HS-27A (cell line): ENCODE measurements around the gene PPM1L.

Source experiments
- DNase-seq: peaks from one replicate; pipeline ENCODE4 v3.0.0-alpha.2; 2012; ENCODE audit warnings: low read depth, missing footprints

The PPM1L gene

DNA sequence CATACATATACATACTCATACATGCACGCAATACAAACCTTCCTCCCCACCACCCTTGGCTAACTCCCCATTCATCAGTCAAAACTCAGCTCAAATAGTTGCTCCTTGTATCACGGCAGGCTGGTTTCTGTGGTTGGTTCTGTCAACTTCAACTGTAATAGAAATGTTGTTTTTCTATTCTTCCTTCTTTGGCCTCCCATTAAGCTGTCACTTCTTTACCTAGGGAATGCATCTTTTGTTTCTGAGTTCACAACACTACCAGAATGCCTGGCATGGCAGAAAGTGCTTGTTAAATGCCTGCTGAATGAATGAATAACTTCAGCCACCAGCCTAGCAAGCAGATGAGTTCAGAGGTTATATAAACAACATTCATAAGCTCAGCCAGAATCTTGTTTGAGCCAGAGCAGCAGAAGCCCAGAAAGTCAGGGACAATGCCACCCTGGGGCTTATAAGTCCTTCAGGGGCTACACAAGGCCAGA, 286.0 kb downstream of the PPM1L start:
- DNase-seq: no peak

GRCh38 chr3:161043336-161044035, 287.5 kb downstream of the PPM1L start:
- no peak for DNase-seq

- no peak for DNase-seq
These were observed 293.7 kb downstream of the PPM1L start for GRCh38 chr3:161049683-161050248.

GRCh38 chr3:161050935-161051334, 294.9 kb downstream of the PPM1L start:
- DNase-seq: no peak

DNA sequence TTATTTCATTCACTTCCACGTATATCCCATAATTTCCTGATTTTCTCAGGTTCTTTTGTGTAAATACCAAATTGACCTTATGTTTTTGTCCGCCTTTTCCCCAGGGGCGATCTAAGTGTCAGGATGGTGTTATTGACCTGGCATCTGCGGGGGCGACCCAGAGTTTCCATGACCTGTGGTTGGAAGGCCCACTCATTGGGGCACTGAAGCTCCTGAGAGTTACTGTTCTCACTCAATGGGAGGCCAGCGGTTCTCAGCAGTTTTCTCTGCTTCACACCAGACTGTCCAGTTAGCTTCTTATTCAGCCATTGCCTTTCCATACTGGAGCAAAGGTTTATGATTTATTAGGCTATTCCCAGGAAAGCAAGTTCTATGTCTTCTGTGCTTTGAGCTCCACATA, 295.8 kb downstream of the PPM1L start:
- DNase-seq: no peak

GRCh38 chr3:161054860-161055604, 299.0 kb downstream of the PPM1L start:
- DNase-seq: no peak

DNA sequence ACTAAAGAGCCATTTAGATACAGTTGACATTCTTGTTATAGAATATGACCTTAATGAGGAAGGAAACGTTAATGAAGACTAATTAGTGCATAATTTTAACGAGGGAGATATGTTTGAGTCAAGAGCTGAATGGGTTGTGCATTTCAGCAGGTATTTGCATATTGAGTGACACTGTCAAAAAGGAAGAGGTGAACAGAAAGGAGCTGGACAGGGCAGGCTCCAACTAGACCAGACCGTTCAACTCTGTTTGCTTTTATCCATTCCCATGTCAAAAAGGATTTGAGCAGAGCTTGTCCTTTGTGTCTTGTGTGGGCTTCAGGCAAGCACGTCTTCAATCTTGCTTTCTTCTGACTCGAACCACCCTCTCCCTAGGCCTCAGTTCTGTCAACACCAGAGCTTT, 308.4 kb downstream of the PPM1L start:
- no peak for DNase-seq

GRCh38 chr3:161066930-161067329, 310.9 kb downstream of the PPM1L start:
- DNase-seq: no peak

- DNase-seq: no peak
These were observed 311.3 kb downstream of the PPM1L start for GRCh38 chr3:161067335-161067734.

DNA sequence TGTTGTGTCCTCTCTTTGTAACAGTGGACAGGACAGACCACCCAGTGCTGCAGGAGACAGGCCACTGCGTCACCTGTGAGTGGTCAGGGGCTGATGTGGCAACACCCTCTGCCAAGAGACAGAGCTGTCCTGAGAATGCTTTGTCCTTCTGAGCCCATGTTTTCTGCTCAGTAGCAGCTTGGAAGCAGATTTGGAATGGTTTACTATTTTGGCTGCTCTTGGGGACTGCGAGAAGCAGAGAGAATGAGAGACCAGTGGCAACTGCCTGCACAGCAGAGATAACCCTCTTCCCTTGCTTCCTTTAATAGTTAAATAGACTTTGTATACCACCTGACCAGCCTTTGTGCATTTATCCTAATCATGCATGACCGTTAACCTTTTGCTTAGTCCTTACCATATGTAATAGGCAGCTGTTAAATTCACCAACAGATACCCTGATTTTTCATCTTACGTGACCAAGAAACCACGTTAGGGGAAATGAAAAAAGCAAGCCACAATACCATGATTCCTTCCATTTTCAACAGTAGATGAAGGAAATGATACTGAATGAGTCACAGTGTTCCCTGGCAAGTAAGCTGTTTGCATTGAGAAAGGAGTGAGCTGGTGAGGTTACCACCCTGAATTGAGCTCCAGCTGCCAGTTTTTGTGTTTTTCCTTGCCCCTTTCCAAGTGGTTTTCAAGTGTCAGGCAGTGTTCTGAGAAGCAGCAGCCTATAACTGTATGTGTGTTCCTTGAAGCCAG, 313.6 kb downstream of the PPM1L start:
- DNase-seq: peak; percentile 15

- no peak for DNase-seq
These were observed 314.4 kb downstream of the PPM1L start for GRCh38 chr3:161070252-161070930.

- no peak for DNase-seq
These were observed 315.1 kb downstream of the PPM1L start for GRCh38 chr3:161070980-161071663.

DNA sequence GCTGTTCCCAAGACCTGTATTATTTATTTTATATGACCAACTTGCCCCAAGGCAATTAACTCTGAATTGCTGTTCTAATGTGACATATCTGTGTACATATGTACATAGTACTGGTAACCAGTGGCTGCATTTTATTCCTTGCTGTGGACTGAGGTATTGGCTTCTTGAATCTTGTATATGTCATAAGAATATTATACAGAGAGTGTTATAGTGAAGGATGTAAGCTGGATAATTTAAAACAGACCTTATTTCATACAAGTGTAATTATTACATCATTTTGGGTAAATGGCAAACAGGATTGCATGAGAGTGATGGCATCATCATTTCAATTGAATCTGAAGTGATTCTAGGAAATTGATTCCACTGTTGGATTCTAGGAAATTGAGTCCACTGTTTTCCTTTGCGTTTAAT, 316.2 kb downstream of the PPM1L start:
- no peak for DNase-seq

DNA sequence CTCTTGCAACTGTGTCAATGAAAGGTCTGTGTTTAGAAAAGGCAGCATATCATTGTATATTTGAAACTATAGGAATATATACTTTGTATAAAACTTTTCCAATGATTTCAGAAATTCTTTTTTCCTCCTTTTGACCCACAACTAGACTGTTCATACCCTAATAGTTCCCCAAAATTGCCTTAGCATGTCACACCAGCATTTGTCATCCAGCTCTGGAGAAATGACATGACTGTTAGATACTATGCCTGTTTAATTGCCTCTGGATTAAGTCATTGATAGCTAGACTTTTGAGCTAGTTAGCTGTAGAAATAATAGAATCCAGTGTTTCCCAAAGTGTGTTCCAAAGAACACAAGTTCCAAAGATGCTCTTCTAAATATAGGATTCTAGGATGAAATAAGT, 316.7 kb downstream of the PPM1L start:
- DNase-seq: no peak

DNA sequence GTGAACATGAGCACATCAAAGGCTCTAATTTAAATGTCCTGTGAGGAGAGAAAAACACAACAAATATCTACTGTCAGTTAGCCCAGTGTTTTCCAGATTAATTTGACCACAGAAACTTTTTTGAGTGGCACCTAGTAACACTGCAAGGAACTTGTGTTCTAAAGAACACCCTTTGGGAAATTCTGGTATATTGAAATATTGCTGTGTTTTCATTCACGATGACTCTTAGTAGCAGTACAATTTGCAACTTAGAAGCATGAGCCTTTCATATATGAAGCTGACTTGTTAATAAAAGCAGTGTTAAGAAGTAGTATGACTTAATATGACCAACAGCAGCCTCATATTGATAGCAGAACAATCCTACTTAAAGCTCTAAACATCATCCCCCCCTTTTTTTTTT, 317.1 kb downstream of the PPM1L start:
- no peak for DNase-seq

DNA sequence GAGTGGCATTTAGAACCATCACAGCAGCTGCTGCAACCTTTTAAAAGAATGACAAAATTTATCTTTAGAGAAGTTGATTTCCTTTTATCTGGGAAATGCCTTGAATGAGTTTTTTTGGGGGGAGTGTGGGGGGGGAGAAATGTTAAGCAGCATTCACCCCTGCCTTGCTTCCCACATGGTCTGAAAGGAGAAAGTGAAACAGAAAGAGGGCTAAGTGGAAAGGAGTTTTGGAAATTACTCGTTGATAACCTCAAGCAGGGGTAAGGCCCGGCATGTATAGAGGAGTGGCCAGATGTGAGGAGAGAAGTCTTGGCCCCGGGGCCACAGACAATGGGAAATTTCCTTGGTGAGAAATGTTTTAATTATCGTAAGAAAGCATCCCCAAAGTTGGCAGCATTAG, 325.6 kb downstream of the PPM1L start:
- DNase-seq: no peak

DNA sequence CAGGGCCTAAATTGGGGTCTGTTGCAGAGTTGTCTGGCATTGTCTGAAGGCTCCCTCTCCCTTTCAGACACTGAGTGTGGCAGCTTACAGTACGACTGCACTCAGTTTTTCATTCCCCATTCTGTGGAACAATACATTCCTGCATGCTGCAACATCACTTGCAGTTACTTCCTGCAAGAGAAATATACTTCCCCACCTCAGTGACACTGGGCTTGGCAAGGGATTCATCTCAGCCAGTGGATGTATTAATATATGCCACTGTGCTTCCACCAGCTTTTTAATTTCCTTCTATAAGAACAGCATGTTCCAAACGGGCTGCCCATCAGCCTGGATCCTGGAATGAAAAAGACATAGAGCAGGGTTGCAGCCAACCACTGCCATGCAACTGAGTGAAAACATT, 326.0 kb downstream of the PPM1L start:
- DNase-seq: no peak

- DNase-seq: no peak
These were observed 327.1 kb downstream of the PPM1L start for GRCh38 chr3:161083131-161083530.

GRCh38 chr3:161084277-161084676, 328.2 kb downstream of the PPM1L start:
- DNase-seq: no peak

- no peak for DNase-seq
These were observed 337.9 kb downstream of the PPM1L start for GRCh38 chr3:161093895-161094294.

- no peak for DNase-seq
These were observed 340.8 kb downstream of the PPM1L start for GRCh38 chr3:161096771-161097367.
